Transverse colon (tissue), 4 donors: Measurements from ENCODE around the gene CHAD.

ENCODE experiments used
- EP300 ChIP-seq: sonication (generic); formaldehyde crosslinking; IDR thresholded peaks from one replicate; pipeline ENCODE4 v1.6.1; 2017; ENCODE audit warnings: antibody characterized with exemption, low read depth
- POLR2A ChIP-seq: fragments of 450-650 bp; IDR thresholded peaks from one replicate; pipeline ENCODE4 v1.6.1; 2016; ENCODE audit warnings: antibody characterized with exemption, mild to moderate bottlenecking, moderate library complexity
- POLR2AphosphoS5 ChIP-seq, 3 donors: sonication (generic); formaldehyde crosslinking; IDR thresholded peaks; one replicate each; pipeline ENCODE4 v1.6.1; 2016; ENCODE audit warnings: antibody characterized with exemption in 3 of 3
- TF ChIP-seq, protein P1 (sequence below), 5 experiments: fragments of 200-600 bp in 3 of 5; fragments of 450-650 bp in 2 of 5; sonication (generic) in 3 of 5; IDR thresholded peaks; 1 replicate in 2 of 5; 2 replicates in 3 of 5; pipeline ENCODE4 v1.5.1; 2016 to 2017; ENCODE audit warnings: antibody characterized with exemption in 5 of 5, inconsistent platforms in 3 of 5, mild to moderate bottlenecking in 2 of 5, moderate library complexity in 1 of 5

DNA sequence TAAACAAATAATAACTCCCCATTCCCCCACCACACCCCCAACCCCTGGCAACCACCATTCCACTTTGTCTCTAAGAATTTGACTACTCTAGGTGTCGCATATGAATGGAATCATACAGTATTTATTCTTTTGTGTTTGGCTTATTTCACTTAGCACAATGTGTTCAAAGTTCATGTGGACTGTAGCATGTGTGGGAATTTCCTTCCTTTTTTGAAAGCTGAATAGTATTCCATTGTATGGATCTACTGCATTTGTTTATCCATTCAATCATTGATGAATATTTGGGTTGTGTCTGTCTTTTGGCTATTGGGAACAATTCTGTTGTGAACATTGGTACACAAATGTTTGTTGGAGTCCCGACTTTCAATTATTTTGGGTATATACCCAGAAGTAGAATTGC, 45.9 kb downstream of the CHAD start:
- TF ChIP-seq, protein P1, sequence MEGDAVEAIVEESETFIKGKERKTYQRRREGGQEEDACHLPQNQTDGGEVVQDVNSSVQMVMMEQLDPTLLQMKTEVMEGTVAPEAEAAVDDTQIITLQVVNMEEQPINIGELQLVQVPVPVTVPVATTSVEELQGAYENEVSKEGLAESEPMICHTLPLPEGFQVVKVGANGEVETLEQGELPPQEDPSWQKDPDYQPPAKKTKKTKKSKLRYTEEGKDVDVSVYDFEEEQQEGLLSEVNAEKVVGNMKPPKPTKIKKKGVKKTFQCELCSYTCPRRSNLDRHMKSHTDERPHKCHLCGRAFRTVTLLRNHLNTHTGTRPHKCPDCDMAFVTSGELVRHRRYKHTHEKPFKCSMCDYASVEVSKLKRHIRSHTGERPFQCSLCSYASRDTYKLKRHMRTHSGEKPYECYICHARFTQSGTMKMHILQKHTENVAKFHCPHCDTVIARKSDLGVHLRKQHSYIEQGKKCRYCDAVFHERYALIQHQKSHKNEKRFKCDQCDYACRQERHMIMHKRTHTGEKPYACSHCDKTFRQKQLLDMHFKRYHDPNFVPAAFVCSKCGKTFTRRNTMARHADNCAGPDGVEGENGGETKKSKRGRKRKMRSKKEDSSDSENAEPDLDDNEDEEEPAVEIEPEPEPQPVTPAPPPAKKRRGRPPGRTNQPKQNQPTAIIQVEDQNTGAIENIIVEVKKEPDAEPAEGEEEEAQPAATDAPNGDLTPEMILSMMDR (IDR thresholded peaks at IDR 0.05), result no peak
- TF ChIP-seq POLR2A, result no peak
- TF ChIP-seq EP300, result no peak
- no peak for TF ChIP-seq POLR2AphosphoS5 (IDR thresholded peaks at IDR 0.05)
